HG03439 (cell line): Measurements from ENCODE around the gene CHAD.

ENCODE experiments used
- ATAC-seq: cut with Tn5 transposase; IDR thresholded peaks from one replicate; pipeline ENCODE4 v1.9.1; 2021; ENCODE audit warnings: mild to moderate bottlenecking, moderate library complexity; ENCODE audit not compliant: unreplicated experiment

Gene CHAD

GRCh38 chr17:50495217-50495823 lies 26.6 kb upstream of the CHAD start:
- no peak for ATAC-seq

DNA sequence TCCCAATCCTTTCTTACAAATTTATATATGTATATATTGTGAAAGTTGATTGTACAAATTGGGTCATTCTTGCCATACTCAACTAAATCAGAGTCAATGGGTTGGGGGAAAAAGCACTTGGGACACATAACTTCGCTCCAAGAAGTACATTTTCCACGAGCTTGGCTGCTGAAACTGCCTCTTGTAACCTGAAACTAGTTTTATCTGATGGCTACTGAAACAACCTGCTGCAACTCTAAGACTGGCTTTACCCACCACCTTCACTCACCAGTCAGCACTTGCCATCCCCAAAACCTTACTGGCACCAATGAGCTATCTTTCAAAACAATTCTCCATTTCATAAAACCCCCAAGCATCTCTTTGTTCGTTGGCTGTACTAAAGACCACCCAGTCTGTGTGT lies 25.1 kb upstream of the CHAD start:
- ATAC-seq = no peak

- ATAC-seq = no peak
These were observed 23.5 kb upstream of the CHAD start for GRCh38 chr17:50492214-50492613.

- ATAC-seq = no peak
These were observed 22.8 kb upstream of the CHAD start for GRCh38 chr17:50491505-50491904.

GRCh38 chr17:50488880-50489279 lies 20.2 kb upstream of the CHAD start:
- ATAC-seq = no peak

GRCh38 chr17:50487213-50488096 lies 18.8 kb upstream of the CHAD start:
- no peak for ATAC-seq

DNA sequence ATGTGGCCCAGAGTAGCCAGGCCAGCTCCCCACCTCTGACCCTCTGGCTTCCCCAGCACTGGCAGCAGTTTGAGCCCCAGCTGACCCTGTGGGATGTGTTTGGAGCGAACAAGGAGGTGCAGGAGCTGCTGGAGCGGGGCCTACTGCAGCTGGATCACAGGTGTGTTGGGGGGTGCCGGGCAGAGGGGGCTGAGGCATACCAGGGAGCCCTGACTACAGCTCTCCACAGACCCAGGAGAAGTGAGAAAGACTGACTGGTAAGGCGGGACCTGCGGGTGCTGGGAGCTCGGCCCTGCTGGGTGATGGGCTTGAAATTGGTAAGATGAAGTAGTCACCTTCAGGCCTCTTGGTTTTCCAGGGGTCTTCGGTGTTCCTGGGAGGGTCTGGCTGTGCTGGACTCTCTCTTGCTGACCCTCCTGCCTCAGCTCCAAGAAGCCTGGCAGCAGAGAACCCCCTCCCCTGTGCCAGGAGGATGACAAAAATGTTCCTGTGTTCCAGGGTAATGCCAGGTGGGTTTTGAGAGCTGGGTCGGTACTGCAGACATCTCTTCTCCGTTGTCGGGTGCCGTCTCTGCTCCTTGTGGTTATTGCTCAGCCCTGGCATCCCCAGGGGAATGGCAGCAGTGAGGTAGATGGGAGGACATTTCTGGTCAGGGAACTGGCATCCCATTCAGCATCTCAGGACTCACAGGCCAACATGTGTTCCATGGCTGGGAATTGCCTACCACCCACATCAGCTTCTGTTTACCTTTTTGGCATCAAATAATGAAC lies 15.9 kb upstream of the CHAD start:
- no peak for ATAC-seq

DNA sequence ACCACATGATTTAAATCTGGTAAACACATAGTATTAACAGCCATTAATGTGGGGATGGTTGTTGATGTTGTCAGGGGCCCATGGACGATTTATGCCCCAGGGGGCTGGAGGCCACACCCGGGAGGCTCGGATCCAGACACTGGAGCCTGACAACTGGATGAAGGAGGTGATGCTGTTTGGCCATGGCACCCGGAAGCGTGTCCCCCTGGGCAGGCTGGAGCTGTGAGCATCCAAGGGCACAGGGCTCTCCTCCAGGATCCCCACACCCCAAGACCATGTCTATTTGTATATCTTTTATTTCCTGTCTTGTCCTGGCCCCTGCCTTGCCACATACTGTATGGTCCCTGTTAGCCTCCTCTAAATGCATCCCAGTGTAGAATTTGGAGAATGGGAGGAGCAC lies 14.6 kb upstream of the CHAD start:
- ATAC-seq = no peak

GRCh38 chr17:50482516-50482915 lies 13.8 kb upstream of the CHAD start:
- ATAC-seq = no peak

DNA sequence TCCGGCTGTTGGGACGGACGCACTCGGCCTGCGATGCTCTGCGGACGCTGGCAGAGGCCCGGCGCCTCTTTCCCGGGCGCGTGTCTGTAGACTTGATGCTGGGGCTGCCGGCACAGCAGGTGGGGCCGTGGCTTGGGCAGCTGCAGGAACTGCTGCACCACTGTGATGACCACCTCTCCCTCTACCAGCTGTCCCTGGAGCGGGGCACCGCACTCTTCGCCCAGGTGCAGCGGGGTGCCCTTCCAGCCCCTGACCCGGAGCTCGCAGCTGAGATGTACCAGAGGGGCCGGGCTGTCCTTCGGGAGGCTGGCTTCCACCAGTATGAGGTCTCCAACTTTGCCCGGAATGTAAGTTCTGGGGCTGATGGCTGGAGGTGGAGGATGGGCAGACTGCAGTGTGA lies 13.4 kb upstream of the CHAD start:
- no peak for ATAC-seq

GRCh38 chr17:50481648-50482047 lies 13.0 kb upstream of the CHAD start:
- ATAC-seq = no peak

DNA sequence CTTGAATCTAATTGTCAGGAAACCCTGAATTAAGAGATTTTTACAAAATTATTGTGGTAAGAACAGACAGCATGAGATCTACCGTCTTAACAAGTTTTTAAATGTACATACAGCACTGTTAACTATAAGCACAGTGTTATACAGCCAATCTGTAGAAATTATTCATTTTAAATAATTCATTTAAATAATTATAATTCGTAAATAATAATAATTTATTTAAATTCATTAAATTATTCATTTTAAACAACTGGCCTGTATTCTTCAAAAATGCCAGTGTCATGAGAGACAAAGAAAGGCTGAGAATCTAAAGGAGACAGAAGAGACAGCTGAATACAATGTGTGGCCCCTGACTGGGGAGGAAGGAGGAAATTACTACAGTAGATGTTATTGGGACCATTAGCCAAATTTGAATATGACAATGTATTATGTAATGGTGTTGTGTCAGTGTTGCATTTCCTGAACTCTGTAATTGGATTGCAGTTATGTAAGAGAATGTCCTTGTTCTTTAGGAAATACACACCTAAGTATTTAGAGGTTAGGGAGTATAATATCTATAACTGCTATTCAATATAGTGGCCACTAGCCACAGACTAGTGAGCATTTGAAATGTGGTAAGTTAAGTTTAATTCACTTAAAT lies 12.3 kb upstream of the CHAD start:
- no peak for ATAC-seq

DNA sequence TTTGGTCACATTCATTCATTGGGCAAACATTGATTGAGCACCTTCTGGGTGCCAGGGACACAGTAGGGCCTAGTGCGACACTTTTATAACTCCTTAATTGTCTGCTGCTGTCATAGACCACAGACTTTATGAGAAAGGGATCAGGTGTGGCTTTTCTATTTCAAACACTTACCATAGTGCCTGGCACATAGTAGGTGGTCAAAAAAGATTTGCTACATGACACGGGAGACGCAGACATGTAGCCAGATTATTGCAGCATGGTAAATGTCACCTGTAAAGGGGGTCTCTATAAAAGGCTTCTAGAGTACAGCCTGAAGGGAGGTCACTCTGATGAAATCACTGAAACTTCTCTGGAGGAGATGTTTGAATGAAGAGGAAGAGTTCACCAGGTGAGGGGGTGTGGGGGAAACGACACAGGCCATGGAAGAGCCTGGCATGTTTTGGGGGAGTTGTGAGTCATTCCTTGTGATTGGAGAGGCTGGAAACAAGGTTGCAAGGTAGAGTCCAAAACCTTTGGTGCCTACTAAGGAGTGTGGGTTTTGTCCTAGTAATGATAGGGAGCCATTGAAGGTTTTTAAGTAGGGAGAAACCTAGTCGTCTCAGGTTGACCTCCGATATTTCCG lies 11.6 kb upstream of the CHAD start:
- no peak for ATAC-seq

DNA sequence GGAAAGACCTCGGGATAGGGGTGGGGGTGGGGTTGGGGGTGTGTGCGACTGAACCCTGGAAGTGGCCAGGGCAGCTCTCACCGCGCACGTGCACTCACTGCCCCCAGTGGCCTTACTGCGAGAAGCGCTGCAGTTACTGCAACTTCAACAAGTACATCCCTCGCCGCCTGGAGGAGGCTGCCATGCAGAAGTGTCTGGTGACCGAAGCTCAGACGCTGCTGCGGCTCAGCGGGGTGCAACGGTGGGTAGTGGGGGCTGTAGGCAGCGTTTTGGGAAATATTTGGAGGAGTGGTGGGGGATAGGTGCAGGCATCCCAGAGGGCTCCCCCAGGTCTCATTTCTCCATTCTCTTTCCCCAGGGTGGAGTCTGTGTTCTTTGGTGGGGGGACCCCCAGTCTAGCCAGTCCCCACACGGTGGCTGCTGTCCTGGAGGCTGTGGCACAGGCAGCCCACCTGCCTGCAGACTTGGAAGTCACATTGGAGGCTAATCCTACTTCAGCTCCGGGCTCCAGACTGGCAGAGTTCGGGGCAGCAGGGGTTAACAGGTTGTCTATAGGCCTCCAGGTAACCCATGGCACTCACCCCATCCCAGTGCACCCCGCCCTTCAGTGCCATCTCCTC lies 11.0 kb upstream of the CHAD start:
- ATAC-seq = no peak

GRCh38 chr17:50478391-50479381 lies 10.0 kb upstream of the CHAD start, which contains the start of gene RSAD1:
Gene RSAD1 (plus strand): TSS chr17:50478860. CDS start chr17:50478885, 25 bp downstream.
- ATAC-seq = peak; percentile 81

DNA sequence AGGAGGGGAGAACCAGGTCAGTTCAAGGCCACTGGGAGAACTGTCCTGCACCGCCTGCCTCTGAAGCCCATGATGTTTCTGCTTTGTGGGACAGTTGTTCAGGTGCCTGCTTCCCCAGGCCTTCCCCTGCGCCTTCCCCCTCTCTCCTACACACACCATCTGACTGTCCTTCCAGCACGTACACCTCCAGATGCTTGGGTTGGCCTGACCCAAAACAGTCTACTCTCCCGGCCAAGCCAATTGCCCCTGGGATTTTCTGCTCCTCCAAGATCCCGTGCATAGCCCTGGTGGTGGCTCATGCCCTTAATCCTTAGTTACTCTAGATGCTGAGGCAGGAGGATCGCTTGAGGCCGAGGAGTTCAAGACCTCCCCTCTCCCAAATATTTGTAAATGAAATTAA lies 9.3 kb upstream of the CHAD start:
- ATAC-seq = no peak

- ATAC-seq = no peak
These were observed 8.1 kb upstream of the CHAD start for GRCh38 chr17:50476545-50477315.
